SK-N-SH (cell line): ENCODE results near the gene TRIM47. TPM values are rescaled to one million over a fixed set of nuclear protein-coding genes. Genes with fewer than 3 reads are reported as not detected.

ENCODE experiments used
- CTCF ChIA-PET: fragments of 300-600, 350-600 bp; formaldehyde crosslinking; extraction: SDS; loops from one replicate; lab custom pipeline; 2021; lab: Yijun Ruan, JAX
- POLR2A ChIA-PET: fragments of 350-600 bp; sonication (Branson Sonifier 250); formaldehyde crosslinking; extraction: SDS; loops from one replicate; lab custom pipeline; 2020; ENCODE audit warnings: antibody characterized with exemption, inconsistent platforms; lab: Yijun Ruan, JAX
- DNase-seq: peaks from one replicate; pipeline ENCODE4 v3.0.0; 2012
- H2AFZ ChIP-seq: fragments of 200-600 bp; sonication (generic); 2 replicates; pipeline ENCODE4 v1.8.1; 2016; ENCODE audit warnings: antibody characterized with exemption, mild to moderate bottlenecking, low read depth
- H3F3A ChIP-seq: fragments of 200-600 bp; sonication (generic); replicated peaks from 2 replicates; pipeline ENCODE3; 2016; ENCODE audit warnings: antibody characterized with exemption, mild to moderate bottlenecking; ENCODE audit not compliant: insufficient read depth
- H3K27ac ChIP-seq, 2 experiments: fragments of 200-500 bp in 1 of 2; fragments of 200-600 bp in 1 of 2; sonication (Bioruptor generic) in 1 of 2; sonication (generic), shearing (Covaris generic) in 1 of 2; 2 replicates each; pipeline versions ENCODE4 v1.5.1 to v1.6.1; 2014 to 2016; ENCODE audit warnings: low read depth in 2 of 2, inconsistent platforms in 1 of 2, low read length in 1 of 2, mild to moderate bottlenecking in 1 of 2, mixed read lengths in 1 of 2
- H3K27me3 ChIP-seq: fragments of 200-600 bp; sonication (generic), shearing (Covaris generic); 2 replicates; pipeline ENCODE4 v1.6.1; 2016; ENCODE audit warnings: mixed run types; ENCODE audit not compliant: insufficient read depth
- H3K36me3 ChIP-seq, 2 experiments: fragments of 200-500 bp in 1 of 2; fragments of 200-600 bp in 1 of 2; sonication (Bioruptor generic) in 1 of 2; sonication (generic) in 1 of 2; replicated peaks in 1 of 2; 2 replicates each; pipeline versions ENCODE3 to v1.5.1; 2014 to 2016; ENCODE audit warnings: low read length in 1 of 2, mild to moderate bottlenecking in 1 of 2; ENCODE audit not compliant: insufficient read depth in 2 of 2, control insufficient read depth in 1 of 2
- H3K4me1 ChIP-seq, 2 experiments: fragments of 200-500 bp in 1 of 2; fragments of 200-600 bp in 1 of 2; sonication (Bioruptor generic) in 1 of 2; sonication (generic), shearing (Covaris generic) in 1 of 2; 2 replicates each; pipeline versions ENCODE4 v1.5.1 to v1.6.1; 2014 to 2016; ENCODE audit warnings: low read depth in 1 of 2, low read length in 1 of 2, mixed run types in 1 of 2; ENCODE audit not compliant: insufficient read depth in 2 of 2, control insufficient read depth in 1 of 2
- H3K4me2 ChIP-seq: fragments of 200-600 bp; sonication (generic), shearing (Covaris generic); 2 replicates; pipeline ENCODE4 v1.6.1; 2017; ENCODE audit warnings: mixed run types
- H3K4me3 ChIP-seq, 2 experiments: fragments of 200-500 bp in 1 of 2; fragments of 200-600 bp in 1 of 2; sonication (Bioruptor generic) in 1 of 2; sonication (generic), shearing (Covaris generic) in 1 of 2; 2 replicates each; pipeline versions ENCODE4 v1.5.1 to v1.8.1; 2014 to 2016; ENCODE audit warnings: low read depth in 2 of 2, inconsistent platforms in 1 of 2, low read length in 1 of 2, mild to moderate bottlenecking in 1 of 2, mixed read lengths in 1 of 2, moderate library complexity in 1 of 2
- H3K79me2 ChIP-seq: fragments of 200-600 bp; sonication (generic); 2 replicates; pipeline ENCODE4 v1.8.1; 2017; ENCODE audit warnings: mild to moderate bottlenecking; ENCODE audit not compliant: insufficient read depth
- H3K9ac ChIP-seq: fragments of 200-600 bp; sonication (generic); 2 replicates; pipeline ENCODE4 v1.6.1; 2017; ENCODE audit warnings: mixed run types
- H3K9me2 ChIP-seq: fragments of 200-600 bp; sonication (generic); 2 replicates; pipeline ENCODE4 v1.6.1; 2017; ENCODE audit warnings: mixed run types
- H3K9me3 ChIP-seq: fragments of 200-600 bp; sonication (generic); 2 replicates; pipeline ENCODE4 v1.6.1; 2017; ENCODE audit warnings: mixed run types, mild to moderate bottlenecking, moderate library complexity
- H4K20me1 ChIP-seq: fragments of 200-600 bp; sonication (generic); 2 replicates; pipeline ENCODE4 v1.6.1; 2017; ENCODE audit warnings: mild to moderate bottlenecking, mixed run types; ENCODE audit not compliant: insufficient read depth
- CTCF ChIP-seq: fragments of 200-600 bp; sonication (generic); IDR thresholded peaks from 2 replicates; pipeline ENCODE4 v1.6.1; 2017; ENCODE audit warnings: antibody characterized with exemption, mild to moderate bottlenecking, moderate library complexity
- ELF1 ChIP-seq: IDR thresholded peaks from 2 replicates; pipeline ENCODE4 v1.4.0; 2012
- GABPA ChIP-seq: IDR thresholded peaks from 2 replicates; pipeline ENCODE4 v1.4.0; 2012; ENCODE audit warnings: low read depth, mild to moderate bottlenecking
- GATA2 ChIP-seq: sonication (generic); formaldehyde crosslinking; IDR thresholded peaks from 2 replicates; pipeline ENCODE4 v1.5.0; 2020; ENCODE audit warnings: mild to moderate bottlenecking, missing genetic modification reagents
- MEF2A ChIP-seq: IDR thresholded peaks from 2 replicates; pipeline ENCODE4 v1.4.0; 2012; ENCODE audit warnings: low read depth, borderline replicate concordance
- NRF1 ChIP-seq: IDR thresholded peaks from 2 replicates; pipeline ENCODE4 v1.6.1; 2012; ENCODE audit warnings: low read depth, mild to moderate bottlenecking, low read length
- PBX3 ChIP-seq: IDR thresholded peaks from 2 replicates; pipeline ENCODE4; 2012
- POLR2AphosphoS5 ChIP-seq: IDR thresholded peaks from 2 replicates; pipeline ENCODE4 v1.6.1; 2012; ENCODE audit warnings: low read depth, low read length
- RAD21 ChIP-seq: IDR thresholded peaks from 2 replicates; pipeline ENCODE4 v1.6.1; 2012; ENCODE audit warnings: mild to moderate bottlenecking, low read length
- RCOR1 ChIP-seq: fragments of 150-350 bp; IDR thresholded peaks from 2 replicates; pipeline ENCODE4 v1.6.1; 2017; ENCODE audit warnings: antibody characterized with exemption, low read length
- RXRA ChIP-seq: IDR thresholded peaks from 2 replicates; pipeline ENCODE4 v1.4.0; 2012; ENCODE audit warnings: low read depth, mild to moderate bottlenecking, borderline replicate concordance
- SIN3A ChIP-seq: IDR thresholded peaks from 2 replicates; pipeline ENCODE4 v1.6.1; 2012; ENCODE audit warnings: low read depth, mild to moderate bottlenecking, low read length, moderate library complexity, borderline replicate concordance
- SMC3 ChIP-seq: IDR thresholded peaks from 2 replicates; pipeline ENCODE4 v1.6.1; 2012; ENCODE audit warnings: low read depth, low read length, improper control_type of control experiment
- TAF1 ChIP-seq: IDR thresholded peaks from 2 replicates; pipeline ENCODE4 v1.6.1; 2012; ENCODE audit warnings: low read depth, mild to moderate bottlenecking, low read length, moderate library complexity, borderline replicate concordance
- TCF12 ChIP-seq: IDR thresholded peaks from 2 replicates; pipeline ENCODE4 v1.4.0; 2012
- YY1 ChIP-seq: IDR thresholded peaks from 2 replicates; pipeline ENCODE4 v1.4.0; 2012; ENCODE audit warnings: low read depth, mild to moderate bottlenecking
- WGBS: methylation state at CpG from one replicate; pipeline ENCODE4 v1.1.6; 2017; ENCODE audit warnings: low lambda C conversion rate; 5-methylcytosine and 5-hydroxymethylcytosine counted together
- polyA plus RNA-seq, 3 experiments: library from polyadenylated mRNA; depleted of rRNA; stranded (reverse); fragments of >200 nt; gene quantifications; 2 replicates each; pipeline ENCODE4 v1.2.3, GENCODE V29; 2012
- TF ChIP-seq, protein P1 (sequence below): IDR thresholded peaks from 2 replicates; pipeline ENCODE4 v1.4.0; 2012; ENCODE audit warnings: low read depth

The TRIM47 gene
- polyA plus RNA-seq, 1 of the 3 experiments (the other 2 are of a cell fraction), result 5.1 TPM

DNA sequence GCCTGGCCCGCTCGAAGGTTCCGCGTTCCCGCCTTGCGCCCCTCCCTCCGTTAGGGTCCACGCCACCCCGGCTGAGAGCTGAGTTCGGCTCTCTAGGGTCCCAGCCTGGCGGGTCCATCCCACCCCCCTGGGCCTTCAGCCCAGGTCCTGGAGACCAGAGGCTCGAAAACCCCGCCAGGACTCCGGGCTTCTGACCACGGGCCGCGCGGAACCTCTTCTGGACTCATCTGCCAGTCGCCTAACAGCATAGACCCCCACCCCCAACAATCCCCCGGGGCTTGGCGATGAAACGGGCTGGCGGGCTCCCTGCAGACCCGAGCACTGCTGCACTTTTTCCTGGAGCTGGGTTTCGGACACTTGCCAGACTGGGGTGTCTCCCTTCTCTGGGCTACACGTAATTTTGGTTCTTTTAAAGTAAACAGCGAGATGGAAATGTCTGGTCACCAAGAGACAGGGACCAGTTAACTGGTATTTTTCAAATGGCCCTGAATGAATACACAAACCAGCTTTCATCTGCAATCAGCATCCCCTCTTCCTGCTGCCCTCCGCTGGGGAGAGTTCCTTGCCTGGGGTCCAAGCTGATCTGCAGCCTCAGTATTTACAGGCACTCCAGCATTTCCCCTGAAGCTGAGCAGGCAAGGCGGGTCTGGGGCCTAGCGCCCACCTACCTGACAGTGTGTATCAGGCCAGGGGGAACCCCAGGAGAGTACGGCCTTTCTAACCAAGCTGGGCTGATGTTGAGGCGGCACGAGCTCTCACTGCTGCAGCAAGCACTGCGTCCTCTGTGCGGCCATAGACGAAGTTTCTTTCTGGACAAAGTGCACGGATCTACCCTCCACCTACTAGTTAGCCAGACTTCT lies 19.0 kb upstream of the TRIM47 start:
- H3F3A ChIP-seq, result peaks cover 14% of the 10 kb centered on the region
- TF ChIP-seq RXRA, result no peak
- TF ChIP-seq GABPA, result no peak
- TF ChIP-seq YY1, result no peak
- TF ChIP-seq RAD21, result no peak
- no peak for TF ChIP-seq CTCF
- TF ChIP-seq SMC3, result no peak
- H4K20me1 ChIP-seq, result no peaks in the 10 kb centered on the region
- H2AFZ ChIP-seq, result no peak overlapping the region
- peak overlapping the region; percentile 87; the same call in 1 of the 2 replicates for H3K9ac ChIP-seq
- H3K79me2 ChIP-seq, result peaks cover 36% of the 10 kb centered on the region
- H3K36me3 ChIP-seq, result peaks cover 16 to 42% of the 10 kb centered on the region in 2 experiments
- DNase-seq, result no peak
- H3K9me2 ChIP-seq, result no peaks in the 10 kb centered on the region
- peaks cover 9 to 13% of the 10 kb centered on the region in 2 experiments; a peak in 3 of 4 replicates for H3K4me1 ChIP-seq
- H3K27ac ChIP-seq, result peak overlapping the region; percentile 69 to 91; a peak in 2 of 4 replicates
- 88% methylated on average over 31 of the region's 37 CpGs for WGBS
- POLR2A ChIA-PET, result interaction anchor here (0.6 to 2.4 kb wide), 8 partner anchors 9 to 122 kb away, joined by 3 to 12 read pairs (median 4); partner anchors contain the start of genes ACOX1 and WBP2
- H3K27me3 ChIP-seq, result no peaks in the 10 kb centered on the region
- no peaks in the 10 kb centered on the region for H3K9me3 ChIP-seq
- H3K4me2 ChIP-seq, result peak overlapping the region; percentile 94; the same call in 1 of the 2 replicates
- peak overlapping the region in 1 of 2 experiments; percentile 73; a peak in 1 of 4 replicates for H3K4me3 ChIP-seq
- CTCF ChIA-PET, result interaction anchor here (0.7 to 16.0 kb wide), 19 partner anchors 9 to 637 kb away, joined by 3 to 214 read pairs (median 6); partner anchors contain the start of genes GALK1, MRPL38, SMIM5 and TRIM47

DNA sequence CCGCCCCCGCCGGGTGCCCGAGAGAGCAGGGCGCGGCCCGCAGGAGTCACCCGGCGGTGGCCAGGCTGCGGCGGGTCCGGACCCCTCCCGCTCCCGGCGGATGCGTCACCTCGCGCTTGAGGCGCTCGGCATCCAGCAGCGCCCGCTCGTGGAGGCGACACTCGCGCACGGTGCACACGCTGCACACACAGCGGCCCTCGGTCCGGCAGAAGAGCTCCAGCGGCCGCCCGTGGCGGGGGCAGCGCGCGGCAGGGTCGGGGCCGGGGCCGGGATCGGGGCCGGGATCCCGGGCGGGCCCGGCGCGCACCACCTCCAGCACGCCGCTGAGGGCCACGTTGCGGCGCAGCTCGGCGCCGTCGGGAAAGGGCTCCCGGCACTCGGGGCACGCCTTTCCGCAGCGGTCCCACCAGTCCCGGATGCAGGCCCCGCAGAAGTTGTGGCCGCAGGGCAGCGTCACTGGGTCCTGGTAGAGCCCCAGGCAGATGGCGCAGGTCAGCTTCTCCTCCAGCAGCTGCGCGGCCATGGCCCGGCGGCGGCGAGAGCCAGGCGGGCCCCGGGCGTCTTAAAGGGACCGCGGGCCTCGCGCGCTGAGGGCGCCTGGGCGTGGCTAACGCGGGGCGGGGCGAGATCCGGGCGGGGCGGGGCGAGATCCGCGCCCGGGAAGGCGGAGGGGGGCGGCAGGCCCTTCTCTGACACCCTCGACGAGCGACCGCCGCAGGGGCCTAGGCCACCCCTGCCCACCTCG lies 18.2 kb upstream of the TRIM47 start, which contains the start of gene TRIM65:
TRIM65 (minus strand) TSS at position 537 of the 745 bp plus-strand sequence; CDS start at position 523, 14 bp downstream.
- Histone ChIP-seq H3K36me3 (peaks cover 15 to 44% of the 10 kb centered on the region in 2 experiments), H3K4me2 (peak within 1 kb of the TSS; percentile 94), H2AFZ (peak within 1 kb of the TSS; percentile 80; the same call in 1 of the 2 replicates), H3K9me3 (no peaks in the 10 kb centered on the region), H3K27me3 (no peaks in the 10 kb centered on the region), H3K9me2 (no peaks in the 10 kb centered on the region), H3K79me2 (peaks cover 32% of the 10 kb centered on the region), H3K27ac (peak within 1 kb of the TSS; percentile 69 to 91), H3K4me3 (peak within 1 kb of the TSS; percentile 73 to 76), H3K4me1 (peaks cover 9 to 13% of the 10 kb centered on the region in 2 experiments; a peak in 3 of 4 replicates), H4K20me1 (no peaks in the 10 kb centered on the region), H3F3A (peaks cover 14% of the 10 kb centered on the region), H3K9ac (peak within 1 kb of the TSS; percentile 87)
- WGBS, result 3% methylated on average over 42 of the region's 102 CpGs
- ChIA-PET POLR2A (interaction anchor here (0.6 to 2.4 kb wide), 12 partner anchors 8 to 143 kb away, joined by 3 to 12 read pairs (median 4); partner anchors contain the start of genes ACOX1, MRPL38 and WBP2), CTCF (interaction anchor here (0.6 to 16.0 kb wide), 27 partner anchors 9 to 636 kb away, joined by 3 to 214 read pairs (median 6); partner anchors contain the start of genes GALK1, MRPL38, SMIM5 and TRIM47)
- peak; percentile 98 for DNase-seq
- no peak for TF ChIP-seq MEF2A
- TF ChIP-seq CTCF, result peak; percentile 43
- peak; percentile 10; the same call in 1 of the 2 replicates for TF ChIP-seq PBX3
- no peak for TF ChIP-seq TCF12
- TF ChIP-seq GATA2 (CRISPR knock-in tag), result no peak
- peak; percentile 29; the same call in 1 of the 2 replicates for TF ChIP-seq SIN3A
- no peak; the same call in 1 of the 2 replicates for TF ChIP-seq SMC3
- peak; percentile 13; the same call in 1 of the 2 replicates for TF ChIP-seq NRF1
- peak; percentile 91 for TF ChIP-seq TAF1
- no peak for TF ChIP-seq RCOR1
- TF ChIP-seq RAD21, result peak; percentile 32
- TF ChIP-seq GABPA, result no peak
- TF ChIP-seq, protein P1, sequence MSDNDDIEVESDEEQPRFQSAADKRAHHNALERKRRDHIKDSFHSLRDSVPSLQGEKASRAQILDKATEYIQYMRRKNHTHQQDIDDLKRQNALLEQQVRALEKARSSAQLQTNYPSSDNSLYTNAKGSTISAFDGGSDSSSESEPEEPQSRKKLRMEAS, result peak; percentile 73
- TF ChIP-seq ELF1, result 0 out of 2 replicates have a peak, but pooled peaks have one; percentile 8
- peak; percentile 87 for TF ChIP-seq POLR2AphosphoS5
